Endometrial microvascular endothelial cells (primary cell): Measurements from ENCODE around the gene CARD11. TPM values are rescaled to one million over a fixed set of nuclear protein-coding genes. Genes with fewer than 3 reads are reported as not detected.
"Not testable (repeated sequence)": the region's sequence is repeated elsewhere in the genome, so short reads cannot be mapped to it uniquely, and the experiment has no call there.

Experiments used
- in situ Hi-C: cut with HindIII; loops from 2 replicates; pipeline ENCODE4 v1.10.0; 2017; ENCODE audit warnings: low sequenced_read_pairs, low pct_unique_long_range_greater_than_20kb; ENCODE audit errors: inconsistent ontology term
- total RNA-seq: library from RNA; depleted of rRNA; stranded (reverse); fragments of >200 nt; gene quantifications from one replicate; pipeline ENCODE4 v1.2.3, GENCODE V29; 2015; ENCODE audit errors: inconsistent ontology term

Gene CARD11
- total RNA-seq, 1 donor from 2014 or later, result 1.9 TPM

DNA sequence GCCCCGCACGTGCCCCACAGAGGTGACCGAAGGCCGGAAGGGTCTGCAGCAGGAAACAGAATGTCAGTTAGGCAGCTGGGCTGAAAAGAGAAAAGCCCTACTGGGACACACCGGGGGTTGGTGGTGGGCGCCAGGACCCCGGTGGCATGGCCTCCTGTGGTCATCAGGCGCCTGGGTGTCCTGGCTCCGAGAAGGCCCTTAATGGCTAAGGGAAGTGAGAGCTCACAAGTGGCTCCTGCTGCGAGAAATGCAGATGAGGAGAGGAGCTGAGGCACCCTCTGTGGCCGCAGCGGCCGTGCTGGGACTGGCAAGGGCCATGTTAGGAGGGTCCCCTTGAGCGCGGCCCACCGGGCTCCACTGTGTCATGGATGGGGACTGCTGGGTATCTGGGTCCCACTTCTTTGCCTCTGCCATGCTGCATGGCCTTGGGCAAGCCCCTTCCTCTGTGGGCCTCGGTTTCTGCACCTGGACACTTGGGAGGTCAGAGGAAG is 120.3 kb downstream of the CARD11 start:
- in situ Hi-C loops, result no loop called here

DNA sequence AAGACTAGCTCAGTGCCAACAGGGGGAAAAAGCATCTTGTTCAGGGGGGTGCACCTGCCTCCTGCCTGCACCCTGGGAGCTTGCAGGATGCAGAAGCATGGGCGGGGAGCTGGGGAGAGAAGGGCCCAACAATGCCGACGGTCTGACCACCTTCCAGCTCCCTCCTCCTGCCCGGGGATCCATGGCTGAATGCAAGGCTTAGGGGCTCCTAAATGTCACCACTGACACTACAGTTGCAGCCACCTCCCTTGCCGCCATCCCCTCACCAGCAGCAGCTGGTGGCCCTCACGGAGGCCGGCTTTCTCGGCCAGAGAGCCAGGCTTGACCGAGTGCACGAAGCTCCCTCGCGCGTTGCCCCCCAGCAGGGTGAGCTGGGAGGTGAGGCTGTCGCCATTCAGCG is 120.8 kb downstream of the CARD11 start:
- in situ Hi-C loops, result no loop called here

DNA sequence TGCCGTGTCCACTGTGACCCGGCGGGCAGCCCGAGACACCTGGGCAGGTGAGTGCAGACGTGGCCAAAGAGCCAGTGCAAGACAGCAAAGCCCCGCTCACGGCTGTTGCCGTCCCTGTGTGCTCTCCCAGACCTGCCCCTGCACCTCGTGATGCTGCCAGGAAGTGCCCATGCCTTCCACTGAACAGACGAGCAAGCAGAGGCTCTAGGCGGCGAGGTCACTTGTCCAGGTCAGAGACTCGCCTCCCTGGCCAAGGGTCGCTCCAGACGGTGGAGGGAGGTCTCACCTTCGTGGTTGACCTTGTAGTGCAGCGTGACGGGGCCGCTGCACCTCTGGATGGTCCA is 121.3 kb downstream of the CARD11 start:
- in situ Hi-C loops, result no loop called here

DNA sequence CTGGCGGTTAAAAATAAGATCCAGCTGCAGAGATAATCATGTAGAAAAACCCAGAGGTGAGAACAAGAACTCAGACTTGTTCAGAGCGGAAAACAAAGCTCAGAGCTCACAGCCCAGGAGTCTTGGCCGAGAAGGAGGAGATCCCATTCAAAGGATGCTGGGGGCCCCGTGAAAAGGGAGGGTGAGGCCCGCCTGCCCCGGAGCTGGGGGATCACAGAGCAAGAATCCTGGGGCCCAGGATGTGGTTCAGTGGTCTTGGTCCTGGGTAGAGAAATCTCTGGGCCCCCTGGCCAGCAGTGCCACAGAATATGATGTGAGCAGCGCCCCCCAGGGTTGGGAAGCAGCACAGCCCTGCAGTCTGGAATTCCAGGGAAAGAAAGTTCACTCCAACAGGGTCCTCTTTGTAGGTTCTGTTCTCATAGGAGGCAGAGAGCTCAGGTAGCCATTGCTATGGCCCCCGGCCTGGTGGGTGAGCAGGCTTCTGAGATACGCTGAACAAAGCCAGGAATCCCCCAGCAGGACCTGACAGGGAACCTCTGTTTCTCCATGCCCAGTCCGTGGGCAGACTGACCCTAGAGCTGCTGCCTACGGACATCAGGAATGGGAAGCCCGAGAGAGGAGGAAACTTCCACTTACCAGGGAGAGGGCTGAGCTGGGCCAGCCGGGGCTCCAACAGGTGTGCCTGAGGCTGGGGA is 121.9 kb downstream of the CARD11 start:
- in situ Hi-C loops, result no loop called here

DNA sequence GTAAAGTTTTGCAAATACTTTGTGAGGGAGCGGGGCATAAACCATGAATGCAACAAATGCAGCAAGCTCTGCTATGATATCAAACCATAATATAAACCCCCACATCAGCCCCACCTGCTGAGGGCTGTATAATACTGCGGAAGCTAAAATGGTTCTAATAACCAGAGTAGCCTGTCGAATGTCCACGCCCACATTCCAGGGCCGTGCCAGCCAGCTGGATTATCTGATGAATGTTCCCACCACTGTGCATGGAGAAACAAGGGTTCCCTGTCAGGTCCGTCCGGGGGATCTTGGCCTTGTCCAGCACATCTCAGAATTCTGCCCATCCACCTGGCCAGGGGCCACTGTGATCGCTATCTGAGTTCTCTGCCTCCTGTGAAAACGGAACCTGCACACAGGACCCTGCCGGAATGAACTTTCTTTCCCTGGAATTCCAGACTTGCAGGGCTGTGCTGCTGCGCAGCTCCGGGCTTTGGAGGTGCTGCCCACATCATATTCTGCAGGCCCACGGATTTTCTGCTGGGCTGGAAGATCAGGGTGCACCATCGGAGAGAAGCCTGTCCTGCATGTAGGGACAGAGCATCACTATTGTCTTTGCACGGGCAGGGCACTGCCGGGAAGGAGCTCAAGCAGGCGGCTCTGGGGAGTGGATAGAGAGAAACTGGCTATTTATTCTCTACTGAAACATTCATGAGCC is 122.6 kb downstream of the CARD11 start:
- in situ Hi-C loops, result no loop called here

DNA sequence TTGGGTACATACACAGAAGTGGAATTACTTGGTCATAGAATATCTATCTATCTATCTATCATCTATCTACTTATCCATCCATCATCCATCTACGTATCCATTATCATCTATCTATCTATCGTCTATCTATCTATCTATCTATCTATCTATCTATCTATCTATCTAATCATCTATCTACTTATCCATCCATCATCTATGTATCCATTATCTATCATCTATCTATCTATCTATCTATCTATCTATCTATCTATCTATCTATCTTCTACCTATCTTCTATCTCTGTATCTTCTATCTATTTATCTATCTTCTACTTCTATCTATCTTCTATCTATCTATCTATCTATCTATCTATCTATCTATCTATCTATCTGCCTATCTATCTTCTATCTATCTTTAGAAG is 123.2 kb downstream of the CARD11 start:
- in situ Hi-C loops, result not testable (repeated sequence)

DNA sequence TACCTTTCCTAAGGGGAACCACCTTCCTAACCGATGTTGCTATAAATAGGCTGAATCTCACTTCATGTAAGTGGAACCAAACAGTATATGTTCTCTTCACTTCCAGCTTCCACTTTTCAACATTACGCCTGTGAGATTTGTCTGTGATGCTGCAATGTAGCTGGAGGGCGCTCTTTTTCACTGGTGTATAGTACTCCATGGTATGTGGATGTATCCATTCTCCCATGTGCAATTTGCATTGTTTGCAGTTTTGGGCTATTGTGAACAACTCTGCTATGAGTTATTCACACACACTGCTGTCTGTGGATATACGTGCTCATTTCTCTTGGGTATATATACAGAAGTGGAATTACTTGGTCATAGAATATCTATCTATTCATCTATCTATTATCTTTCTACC is 123.6 kb downstream of the CARD11 start:
- in situ Hi-C loops, result no loop called here

DNA sequence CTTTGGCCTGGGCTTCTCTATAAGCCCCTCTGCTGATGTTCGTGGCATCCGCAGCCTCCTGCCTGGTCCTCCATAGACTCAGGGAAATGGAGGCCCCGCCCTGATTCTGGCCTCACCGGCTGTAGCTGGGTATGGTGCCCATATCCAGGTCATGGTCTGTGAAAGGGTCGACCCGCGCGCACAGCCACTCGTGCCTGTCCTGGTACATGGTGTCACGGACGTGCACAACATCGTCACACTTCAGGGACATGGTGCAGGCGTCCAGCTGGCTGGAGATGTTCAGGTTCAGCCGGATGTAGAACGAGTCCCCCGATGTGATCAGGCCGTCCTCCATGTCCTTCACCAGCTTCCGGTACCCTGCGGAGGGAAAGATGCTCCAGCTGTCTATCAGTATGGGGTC is 124.4 kb downstream of the CARD11 start:
- in situ Hi-C loops, result no loop called here

DNA sequence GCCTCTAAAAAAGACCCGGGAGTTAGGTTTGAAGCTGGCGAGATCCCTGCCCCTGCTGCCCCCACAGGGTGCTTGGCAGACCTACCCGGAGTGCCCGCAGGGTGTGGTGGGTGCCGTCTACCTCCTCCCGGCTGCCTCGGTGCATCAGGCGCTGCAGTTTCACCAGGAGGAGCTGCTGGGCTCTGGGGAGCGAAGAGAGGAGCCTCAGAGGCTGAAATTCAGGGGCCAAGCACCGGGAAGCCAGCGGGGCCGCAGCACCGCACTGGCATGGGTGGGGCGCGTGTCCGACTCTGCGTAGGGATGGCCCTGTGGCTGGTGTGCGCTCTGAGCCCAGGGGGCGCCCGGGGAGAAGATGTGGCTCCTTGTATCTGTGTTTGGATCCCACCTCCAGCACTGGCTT is 125.3 kb downstream of the CARD11 start:
- in situ Hi-C loops, result no loop called here

DNA sequence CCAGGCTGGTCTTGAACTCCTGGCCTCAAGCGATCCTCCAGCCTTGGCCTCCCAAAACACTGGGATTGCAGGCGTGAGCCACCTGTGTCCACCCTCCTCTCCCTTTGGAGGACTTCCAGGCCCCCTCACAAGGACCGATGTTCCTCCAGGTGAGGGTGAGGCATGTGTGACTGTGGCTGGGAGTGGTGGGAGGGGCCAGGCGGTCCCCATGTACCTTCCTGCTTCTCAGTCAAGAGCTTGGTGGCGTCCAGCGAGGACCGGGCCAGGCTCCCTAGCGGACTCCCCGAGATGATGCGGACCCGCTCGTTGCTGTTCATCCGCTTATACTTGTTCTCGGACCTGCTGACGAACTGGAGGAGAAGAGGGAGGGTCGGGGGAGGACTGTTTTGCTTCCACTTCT is 128.6 kb downstream of the CARD11 start:
- in situ Hi-C loops, result no loop called here

DNA sequence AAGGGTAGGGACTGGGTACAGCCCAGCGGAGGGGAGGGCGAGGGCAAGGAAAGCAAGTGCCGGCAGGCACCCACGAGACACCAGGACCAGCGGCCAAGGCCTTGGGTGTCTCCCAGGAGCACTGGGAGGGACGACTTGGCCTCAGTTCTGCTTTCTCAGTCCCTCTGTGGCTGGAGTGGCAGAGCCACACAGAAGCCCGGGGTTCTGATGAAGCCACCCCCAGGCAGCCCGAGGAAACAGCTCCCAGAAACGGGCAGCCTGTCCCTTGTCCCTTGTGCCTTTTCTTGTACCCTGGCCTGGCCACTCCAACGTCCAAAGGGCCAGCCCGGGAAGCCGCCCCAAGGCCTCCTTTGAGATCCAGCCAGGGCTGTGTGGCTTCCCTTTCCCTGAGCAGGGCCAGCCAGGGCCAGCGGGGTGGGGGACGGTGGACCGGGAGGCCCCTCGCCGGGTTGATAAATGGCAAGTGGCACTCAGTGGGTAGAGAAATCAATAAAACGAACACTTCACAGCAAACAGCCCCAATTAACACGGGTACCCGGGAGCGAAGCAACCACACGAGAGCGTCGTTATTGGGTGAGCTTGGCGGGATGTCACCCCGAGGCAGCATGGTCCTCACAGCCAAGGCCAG is 129.8 kb downstream of the CARD11 start:
- in situ Hi-C loops, result no loop called here

DNA sequence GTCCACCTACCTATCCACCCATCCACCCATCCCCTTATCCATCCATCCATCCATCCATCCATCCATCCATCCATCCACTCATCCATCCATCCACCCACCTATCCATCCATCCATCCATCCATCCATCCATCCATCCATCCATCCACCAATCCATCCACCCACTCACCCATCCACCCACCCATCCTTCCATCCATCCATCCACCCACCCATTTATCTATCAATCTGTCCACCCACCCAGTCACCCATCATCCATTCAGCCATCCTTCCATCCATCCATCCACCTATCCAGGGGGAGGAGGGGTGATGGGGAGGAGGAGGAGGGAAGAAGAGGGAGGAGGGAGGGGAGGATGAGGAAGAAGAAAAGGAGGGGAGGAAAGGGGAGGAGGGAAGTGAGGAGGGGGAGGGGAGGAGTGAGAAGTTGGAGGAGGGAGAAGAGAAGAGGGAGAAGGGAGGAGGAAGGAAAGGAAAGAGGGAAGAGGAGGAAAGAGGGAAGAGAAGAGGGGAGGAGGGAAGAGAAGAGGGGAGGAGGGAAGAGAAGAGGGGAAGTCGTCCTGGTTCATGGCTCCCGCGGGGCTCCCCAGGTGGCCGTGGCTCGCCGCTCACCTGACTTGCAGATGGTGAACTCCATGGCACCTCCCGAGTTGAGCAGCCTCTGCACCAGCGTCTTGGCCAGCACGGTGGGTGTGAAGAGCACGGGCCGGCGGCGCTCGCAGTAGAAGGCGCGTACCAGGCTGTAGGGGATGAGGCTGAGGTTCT is 130.8 kb downstream of the CARD11 start:
- in situ Hi-C loops, result no loop called here

DNA sequence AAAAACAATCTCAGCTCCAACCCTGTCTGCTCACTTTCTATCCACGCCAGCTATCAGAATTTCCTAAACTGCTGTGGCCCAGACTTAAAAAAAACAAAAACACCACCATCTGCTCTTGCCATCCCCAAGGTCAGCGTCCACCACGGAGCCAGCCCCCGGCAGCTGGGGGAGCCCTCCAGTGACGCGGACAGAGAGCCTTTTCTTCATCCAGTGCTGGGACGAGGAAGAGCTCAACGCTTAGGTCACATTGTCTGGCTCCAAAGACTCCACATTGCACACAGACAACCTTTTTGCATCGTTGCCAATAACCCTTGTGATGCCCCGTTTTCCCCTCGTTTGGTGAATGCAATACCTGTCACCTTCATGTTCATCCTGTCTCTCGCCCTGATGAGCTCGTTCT is 132.2 kb downstream of the CARD11 start:
- in situ Hi-C loops, result no loop called here

DNA sequence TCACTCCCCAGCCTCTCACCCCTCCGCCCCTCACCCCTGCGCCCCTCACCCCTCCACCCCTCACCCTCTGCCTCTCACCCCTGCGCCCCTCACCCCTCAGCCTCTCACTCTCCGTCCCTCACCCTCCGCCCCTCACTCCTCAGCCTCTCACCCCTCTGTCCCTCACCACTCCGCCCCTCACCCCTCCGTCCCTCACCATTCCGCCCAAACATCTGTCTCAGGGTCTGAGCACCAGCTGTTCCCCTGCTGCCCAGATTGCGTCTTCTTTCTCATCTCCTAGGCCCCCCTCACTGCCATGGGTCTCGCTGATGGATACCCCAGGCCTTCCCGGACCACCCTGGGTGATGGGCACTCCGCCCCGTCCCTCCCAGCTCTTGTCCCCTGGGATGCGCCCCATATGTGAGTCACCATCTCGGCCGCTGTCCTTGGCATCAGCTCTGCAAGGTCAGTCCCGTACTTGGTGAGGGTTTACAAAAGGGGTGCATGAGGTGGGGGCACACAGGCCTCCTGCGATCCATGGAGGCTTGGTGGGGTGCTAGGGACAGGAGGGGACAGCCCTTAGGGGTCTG is 134.1 kb downstream of the CARD11 start:
- in situ Hi-C loops, result no loop called here

DNA sequence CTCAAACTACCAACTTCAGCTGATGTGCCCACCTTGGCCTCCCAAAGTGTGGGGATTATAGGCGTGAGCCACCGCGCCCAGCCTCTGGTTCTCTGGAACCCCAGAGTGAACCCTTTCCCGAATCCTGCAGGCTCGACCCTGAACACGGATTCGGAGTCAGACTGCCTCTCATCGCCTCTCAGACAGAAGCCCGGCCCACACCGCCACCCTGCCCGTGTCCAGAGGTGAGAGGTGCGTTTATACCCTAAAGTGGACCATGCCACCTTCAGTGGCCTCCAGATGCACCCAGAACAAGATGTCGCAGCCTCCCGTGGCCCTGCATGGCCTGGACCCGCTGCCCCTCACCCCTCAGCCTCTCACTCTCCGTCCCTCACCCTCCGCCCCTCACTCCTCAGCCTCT is 134.6 kb downstream of the CARD11 start:
- in situ Hi-C loops, result no loop called here

DNA sequence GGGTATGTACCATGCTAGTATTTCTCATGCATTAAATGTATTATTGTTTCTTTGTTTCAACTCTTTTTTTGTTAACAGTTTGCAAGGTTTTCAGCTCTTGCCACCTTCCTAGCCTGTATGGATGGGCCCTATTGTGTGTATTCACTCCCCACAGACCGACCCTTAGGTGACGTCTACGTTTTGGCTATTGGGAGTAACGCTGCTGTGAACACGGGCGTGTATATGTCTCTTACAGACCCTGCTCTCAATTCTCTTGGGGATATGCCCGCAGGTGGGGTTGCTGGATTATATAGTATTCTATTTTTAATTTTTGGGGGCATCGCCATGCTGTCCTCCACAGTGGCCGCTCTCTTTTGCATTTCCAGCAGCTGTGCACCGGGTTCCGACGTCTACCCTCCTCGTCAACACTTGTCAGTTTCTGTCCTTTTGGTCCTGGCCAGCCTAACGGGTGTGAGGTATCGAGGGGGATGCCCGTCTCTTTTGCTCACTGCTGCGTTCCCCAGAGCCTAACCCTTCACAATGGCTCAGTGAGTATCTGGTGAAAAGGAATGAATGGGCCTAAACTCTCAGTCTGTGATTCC is 135.5 kb downstream of the CARD11 start:
- in situ Hi-C loops, result no loop called here

DNA sequence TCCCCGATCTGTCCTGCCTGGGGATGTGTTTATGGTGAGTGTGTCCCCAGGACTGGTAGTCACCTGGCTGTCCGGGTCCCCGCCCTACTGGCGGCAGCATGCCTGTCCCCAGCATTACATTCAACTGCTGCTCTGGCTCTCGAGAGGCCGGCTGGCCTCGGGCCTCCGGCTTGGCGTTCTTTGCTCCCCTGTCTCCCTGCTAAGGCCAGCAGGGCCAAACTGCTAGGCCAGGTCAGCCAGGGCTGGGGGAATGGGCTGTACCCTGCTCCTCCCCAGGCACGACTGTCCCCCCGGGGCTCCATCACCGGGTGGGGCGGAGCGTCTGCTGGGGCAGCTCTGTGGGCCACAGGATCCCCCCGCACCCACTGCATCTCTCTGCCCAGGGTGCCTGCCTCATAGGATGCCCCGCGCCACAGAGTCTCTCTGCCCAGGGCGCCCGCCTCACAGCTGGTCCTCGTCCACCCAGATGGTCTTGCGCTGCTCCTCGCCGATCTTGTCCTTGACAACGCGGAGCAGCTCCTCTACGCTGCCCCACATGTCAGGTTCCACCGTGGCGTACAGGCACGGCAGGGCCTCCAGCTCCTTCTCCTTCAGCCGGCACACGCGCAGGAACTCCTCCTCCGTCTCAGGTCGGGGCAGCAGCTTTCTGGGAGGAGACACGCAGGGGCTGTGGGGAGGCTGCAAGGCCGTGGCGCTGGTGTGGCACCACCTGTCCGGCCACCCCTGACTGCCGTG is 137.3 kb downstream of the CARD11 start:
- in situ Hi-C loops, result no loop called here

DNA sequence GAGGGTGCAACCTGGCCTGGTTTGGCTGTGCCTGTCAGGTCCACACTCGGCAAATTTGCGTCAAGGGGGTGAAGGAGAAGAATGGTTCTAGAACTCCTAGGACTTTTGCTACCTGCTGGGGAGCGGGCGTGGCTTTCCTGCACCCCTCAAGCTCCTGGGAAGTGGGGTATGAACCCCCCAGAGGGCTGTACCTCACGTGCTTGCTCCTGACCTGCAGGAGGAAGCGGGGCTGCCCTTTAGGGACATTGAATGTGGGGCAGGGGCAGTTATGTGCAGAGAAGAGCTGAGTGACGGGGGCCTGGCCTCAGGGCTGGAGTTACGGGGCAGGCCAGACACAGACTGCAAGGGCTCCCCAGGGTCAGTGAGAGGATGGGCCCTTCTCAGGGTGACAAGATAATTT is 138.2 kb downstream of the CARD11 start:
- in situ Hi-C loops, result no loop called here
